Endothelial cell of umbilical vein (primary cell): ENCODE measurements around the gene CCN6. TPM values are rescaled to one million over a fixed set of nuclear protein-coding genes. Genes with fewer than 3 reads are reported as not detected.

ENCODE experiments used
- BruUV-seq: library from RNA; stranded (reverse); fragments of 400-500 nt; replicated peaks from 2 replicates; lab custom pipeline; 2021; lab: Mats Ljungman, UMichigan
- CTCF ChIA-PET: fragments of 300-600, 350-600 bp; sonication (Branson Sonifier 250); formaldehyde crosslinking; loops from one replicate; lab custom pipeline; 2021; ENCODE audit warnings: antibody characterized with exemption, inconsistent platforms; lab: Charles Lee
- POLR2A ChIA-PET: fragments of 300-600, 350-600 bp; sonication (Branson Sonifier 250); formaldehyde crosslinking; loops from one replicate; lab custom pipeline; 2021; ENCODE audit warnings: antibody characterized with exemption, inconsistent platforms; lab: Charles Lee
- DNase-seq: peaks from one replicate; pipeline ENCODE4 v3.0.0-alpha.2; 2011; ENCODE audit warnings: low read depth, low spot score
- FAIRE-seq: peaks from 2 replicates; lab custom pipeline; 2011; peaks lifted over from hg19 to GRCh38; lab: Jason Lieb, UNC
- H2AFZ ChIP-seq: 2 replicates; pipeline ENCODE4 v1.6.0; 2012; ENCODE audit warnings: low read depth, low read length, control low read depth, inconsistent platforms
- H3K27ac ChIP-seq: 2 replicates; pipeline ENCODE4 v1.5.1; 2011; ENCODE audit warnings: low read depth, mild to moderate bottlenecking, control low read depth, low read length, moderate library complexity; ENCODE audit not compliant: insufficient read depth
- H3K27me3 ChIP-seq, 2 experiments: 2 replicates each; pipeline versions ENCODE4 v1.6.0 to v1.6.1; 2011; ENCODE audit warnings: low read length in 2 of 2, mixed read lengths in 1 of 2; ENCODE audit not compliant: control insufficient read depth in 2 of 2, insufficient read depth in 2 of 2
- H3K36me3 ChIP-seq, 2 experiments: 2 replicates in 1 of 2; 3 replicates in 1 of 2; pipeline ENCODE4 v1.5.1; 2011; ENCODE audit warnings: low read length in 2 of 2, mild to moderate bottlenecking in 1 of 2, moderate library complexity in 1 of 2; ENCODE audit not compliant: control insufficient read depth in 2 of 2, insufficient read depth in 2 of 2; ENCODE audit errors: extremely low read depth in 1 of 2
- H3K4me1 ChIP-seq: 3 replicates; pipeline ENCODE4 v1.5.1; 2011; ENCODE audit warnings: mild to moderate bottlenecking, low read length; ENCODE audit not compliant: control insufficient read depth, insufficient read depth; ENCODE audit errors: extremely low read depth
- H3K4me2 ChIP-seq: 2 replicates; pipeline ENCODE4 v1.6.1; 2011; ENCODE audit warnings: low read length, control low read depth, mixed read lengths; ENCODE audit not compliant: insufficient read depth
- H3K4me3 ChIP-seq, 3 experiments: fragments of 200-600 bp in 1 of 3; sonication (generic), shearing (Covaris generic) in 1 of 3; replicated peaks in 1 of 3; 2 replicates each; pipeline ENCODE4 v1.5.1; 2011 to 2016; ENCODE audit warnings: control low read depth in 3 of 3, low read length in 3 of 3, mild to moderate bottlenecking in 2 of 3, inconsistent platforms in 1 of 3, low read depth in 1 of 3, moderate library complexity in 1 of 3; ENCODE audit not compliant: insufficient read depth in 1 of 3
- H3K79me2 ChIP-seq: 2 replicates; pipeline ENCODE4 v1.6.0; 2012; ENCODE audit warnings: low read length, inconsistent platforms; ENCODE audit not compliant: control insufficient read depth, insufficient read depth
- H3K9ac ChIP-seq: replicated peaks from 2 replicates; pipeline ENCODE3; 2011; ENCODE audit warnings: low read length, control low read depth; ENCODE audit not compliant: insufficient read depth; ENCODE audit errors: extremely low read depth
- H3K9me1 ChIP-seq: replicated peaks from 3 replicates; pipeline ENCODE4 v1.6.0; 2011; ENCODE audit warnings: mild to moderate bottlenecking, low read length; ENCODE audit not compliant: control insufficient read depth, insufficient read depth; ENCODE audit errors: extremely low read depth
- H3K9me3 ChIP-seq: replicated peaks from 2 replicates; pipeline ENCODE4 v1.5.1; 2012; ENCODE audit warnings: low read length, inconsistent platforms; ENCODE audit not compliant: control insufficient read depth, insufficient read depth
- H4K20me1 ChIP-seq: replicated peaks from 2 replicates; pipeline ENCODE3; 2011; ENCODE audit warnings: mild to moderate bottlenecking, low read length; ENCODE audit not compliant: control insufficient read depth, insufficient read depth; ENCODE audit errors: extremely low read depth
- EZH2 ChIP-seq: IDR thresholded peaks from 2 replicates; pipeline ENCODE4 v1.6.1; 2012; ENCODE audit warnings: borderline replicate concordance, low read depth, mild to moderate bottlenecking, moderate library complexity, low read length, inconsistent platforms; ENCODE audit not compliant: severe bottlenecking
- FOS ChIP-seq: IDR thresholded peaks from 2 replicates; pipeline ENCODE4 v1.6.1; 2011; ENCODE audit warnings: mild to moderate bottlenecking, low read length, moderate library complexity, borderline replicate concordance; ENCODE audit not compliant: insufficient read depth
- GATA2 ChIP-seq: IDR thresholded peaks from 2 replicates; pipeline ENCODE4 v1.7.0; 2011; ENCODE audit warnings: low read depth, mild to moderate bottlenecking, moderate library complexity, mixed read lengths, low read length; ENCODE audit not compliant: insufficient read length, insufficient read depth
- JUN ChIP-seq: IDR thresholded peaks from 2 replicates; pipeline ENCODE4 v1.6.1; 2011; ENCODE audit warnings: borderline replicate concordance, low read depth; ENCODE audit not compliant: insufficient read length, insufficient read depth
- MYC ChIP-seq: IDR thresholded peaks from one replicate; pipeline ENCODE4 v1.6.1; 2011; ENCODE audit warnings: mild to moderate bottlenecking, low read depth, low read length
- POLR2A ChIP-seq: IDR thresholded peaks from 2 replicates; pipeline ENCODE4 v1.6.1; 2012; ENCODE audit warnings: low read depth, mild to moderate bottlenecking, control low read depth, low read length
- POLR2AphosphoS5 ChIP-seq: IDR thresholded peaks from 2 replicates; pipeline ENCODE4 v1.6.1; 2012; ENCODE audit warnings: low read depth, mild to moderate bottlenecking, control low read depth, low read length, moderate library complexity; ENCODE audit not compliant: insufficient read depth
- dilution Hi-C: fragments of 300-500 bp; cut with MboI; formaldehyde crosslinking; loops from one replicate; pipeline ENCODE4 v1.15.0; 2019; ENCODE audit warnings: low sequenced_read_pairs; ENCODE audit not compliant: extremely low pct_ligation_motif_present
- intact Hi-C: fragments of 100-400 bp; cut with micrococcal nuclease; formaldehyde crosslinking; loops from one replicate; pipeline ENCODE4 v1.10.0; 2022
- polyA plus RNA-seq, 4 experiments: library from polyadenylated mRNA; depleted of rRNA in 3 of 4; stranded (reverse) in 3 of 4; unstranded in 1 of 4; fragments of >200 nt; gene quantifications; 2 replicates each; pipeline versions ENCODE4 v1.2.1 to v1.2.3, GENCODE V29; 2011 to 2012; ENCODE audit warnings: missing spikeins in 1 of 4
- total RNA-seq: library from RNA; stranded (reverse); gene quantifications from 2 replicates; pipeline ENCODE4 v1.2.3, GENCODE V29; 2021
- TF ChIP-seq, protein P1 (sequence below), 2 donors: IDR thresholded peaks; 1 replicate in 1 of 2; 2 replicates in 1 of 2; pipeline ENCODE4 v1.5.1; 2011; ENCODE audit warnings: low read length in 2 of 2, mild to moderate bottlenecking in 2 of 2, moderate library complexity in 2 of 2, control low read depth in 1 of 2, inconsistent platforms in 1 of 2, low read depth in 1 of 2; ENCODE audit not compliant: insufficient read depth in 1 of 2; ENCODE audit errors: extremely low read depth in 1 of 2
- TF ChIP-seq, protein P2 (sequence below): IDR thresholded peaks from 2 replicates; pipeline ENCODE4 v1.6.1; 2011; ENCODE audit not compliant: insufficient read depth, insufficient read length

The CCN6 gene
- total and polyA plus RNA-seq, 2 donors (not counting 3 experiments of a cell fraction or from before 2014, with no cell fraction given), result not detected

DNA sequence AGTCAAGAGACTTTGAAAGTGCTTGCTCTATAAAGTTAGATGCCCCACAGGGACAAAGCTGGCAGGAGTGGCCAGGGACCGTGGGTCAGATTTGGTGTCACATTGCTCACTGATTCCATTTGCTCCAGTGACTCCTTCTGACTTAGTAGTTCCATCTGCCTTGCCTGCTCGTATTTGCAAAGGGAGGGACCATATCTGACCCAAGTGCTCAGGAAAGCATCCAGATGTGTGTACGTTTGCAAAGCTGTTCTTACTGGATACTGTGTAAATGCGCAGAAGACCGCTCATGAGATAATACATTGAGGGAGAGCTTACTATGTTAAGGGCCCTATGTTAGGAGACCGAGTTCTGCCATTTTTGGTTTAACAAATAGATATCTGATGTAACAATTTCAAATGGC lies 21.2 kb upstream of the CCN6 start:
- Histone ChIP-seq H3K27ac (no peak overlapping the region), H2AFZ (no peak overlapping the region), H3K9me3 (no peaks in the 10 kb centered on the region), H3K9ac (no peak overlapping the region), H3K36me3 (no peaks in the 10 kb centered on the region), H3K27me3 (peaks cover 0 to 2% of the 10 kb centered on the region in 2 experiments), H3K79me2 (no peaks in the 10 kb centered on the region), H3K4me2 (no peak overlapping the region), H3K4me1 (peaks cover 4% of the 10 kb centered on the region), H3K9me1 (no peaks in the 10 kb centered on the region), H3K4me3 (no peak overlapping the region), H4K20me1 (no peaks in the 10 kb centered on the region)
- DNase-seq, result no peak
- TF ChIP-seq, protein P1, sequence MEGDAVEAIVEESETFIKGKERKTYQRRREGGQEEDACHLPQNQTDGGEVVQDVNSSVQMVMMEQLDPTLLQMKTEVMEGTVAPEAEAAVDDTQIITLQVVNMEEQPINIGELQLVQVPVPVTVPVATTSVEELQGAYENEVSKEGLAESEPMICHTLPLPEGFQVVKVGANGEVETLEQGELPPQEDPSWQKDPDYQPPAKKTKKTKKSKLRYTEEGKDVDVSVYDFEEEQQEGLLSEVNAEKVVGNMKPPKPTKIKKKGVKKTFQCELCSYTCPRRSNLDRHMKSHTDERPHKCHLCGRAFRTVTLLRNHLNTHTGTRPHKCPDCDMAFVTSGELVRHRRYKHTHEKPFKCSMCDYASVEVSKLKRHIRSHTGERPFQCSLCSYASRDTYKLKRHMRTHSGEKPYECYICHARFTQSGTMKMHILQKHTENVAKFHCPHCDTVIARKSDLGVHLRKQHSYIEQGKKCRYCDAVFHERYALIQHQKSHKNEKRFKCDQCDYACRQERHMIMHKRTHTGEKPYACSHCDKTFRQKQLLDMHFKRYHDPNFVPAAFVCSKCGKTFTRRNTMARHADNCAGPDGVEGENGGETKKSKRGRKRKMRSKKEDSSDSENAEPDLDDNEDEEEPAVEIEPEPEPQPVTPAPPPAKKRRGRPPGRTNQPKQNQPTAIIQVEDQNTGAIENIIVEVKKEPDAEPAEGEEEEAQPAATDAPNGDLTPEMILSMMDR (IDR thresholded peaks at IDR 0.05; ENCODE audit: extremely low read depth in 1 of 2, insufficient read depth in 1 of 2, low read depth in 1 of 2, low read length in 2 of 2), result no peak
- TF ChIP-seq JUN, result no peak
- TF ChIP-seq, protein P2, sequence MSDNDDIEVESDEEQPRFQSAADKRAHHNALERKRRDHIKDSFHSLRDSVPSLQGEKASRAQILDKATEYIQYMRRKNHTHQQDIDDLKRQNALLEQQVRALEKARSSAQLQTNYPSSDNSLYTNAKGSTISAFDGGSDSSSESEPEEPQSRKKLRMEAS, result no peak
- no peak for TF ChIP-seq POLR2AphosphoS5
- TF ChIP-seq GATA2, result no peak
- TF ChIP-seq POLR2A, result no peak
- TF ChIP-seq EZH2, result no peak
- no peak for TF ChIP-seq MYC
- TF ChIP-seq FOS, result no peak
- dilution Hi-C loops, result no loop called here
- FAIRE-seq, result no peak
- intact Hi-C loops, result no loop called here
- ChIA-PET CTCF (interaction anchor here (0.9 to 1.0 kb wide), 3 partner anchors 8 to 15 kb away, joined by 3 to 4 read pairs (median 4); no protein-coding TSS in a partner anchor), POLR2A (no interaction called here)
- BruUV-seq, result no TSS peak
